Ascending aorta (tissue), 2 donors: ENCODE results near the gene PTPN23. TPM values are rescaled to one million over a fixed set of nuclear protein-coding genes. Genes with fewer than 3 reads are reported as not detected.

Experiments used
- DNase-seq, 2 donors: peaks; one replicate each; pipeline ENCODE4 v3.0.0-alpha.2; 2019; ENCODE audit warnings: low spot score in 2 of 2
- H3K27ac ChIP-seq, 2 donors: fragments of 200-600 bp; sonication (generic); one replicate each; pipeline ENCODE4 v1.5.1; 2016 to 2017; ENCODE audit warnings: mild to moderate bottlenecking in 1 of 2
- H3K27me3 ChIP-seq: fragments of 200-600 bp; sonication (generic); one replicate; pipeline ENCODE4 v1.5.1; 2017
- H3K36me3 ChIP-seq, 2 donors: fragments of 200-600 bp; sonication (generic); one replicate each; pipeline ENCODE4 v1.5.1; 2016
- H3K4me1 ChIP-seq, 2 donors: fragments of 200-600 bp; sonication (generic); one replicate each; pipeline ENCODE4 v1.5.1; 2016 to 2017; ENCODE audit warnings: mild to moderate bottlenecking in 1 of 2
- H3K4me3 ChIP-seq, 2 donors: fragments of 200-600 bp; sonication (generic); one replicate each; pipeline ENCODE4 v1.5.1; 2016 to 2017; ENCODE audit warnings: mild to moderate bottlenecking in 1 of 2
- H3K9me3 ChIP-seq, 2 donors: fragments of 200-600 bp; sonication (generic); one replicate each; pipeline ENCODE4 v1.5.1; 2016
- intact Hi-C: fragments of 100-400 bp; cut with DNase I; formaldehyde crosslinking; loops from one replicate; pipeline ENCODE4 v1.15.1; 2023
- total RNA-seq: library from RNA; depleted of rRNA; stranded (reverse); fragments of >200 nt; gene quantifications from one replicate; pipeline ENCODE4 v1.1.0, GENCODE V29; 2016
- TF ChIP-seq, protein P1 (sequence below), 3 experiments: fragments of 200-600 bp in 2 of 3; fragments of 450-650 bp in 1 of 3; sonication (generic) in 2 of 3; IDR thresholded peaks; one replicate each; pipeline ENCODE4 v1.5.1; 2016 to 2019; ENCODE audit warnings: antibody characterized with exemption in 3 of 3, mild to moderate bottlenecking in 1 of 3, moderate library complexity in 1 of 3

Gene PTPN23, protein sequence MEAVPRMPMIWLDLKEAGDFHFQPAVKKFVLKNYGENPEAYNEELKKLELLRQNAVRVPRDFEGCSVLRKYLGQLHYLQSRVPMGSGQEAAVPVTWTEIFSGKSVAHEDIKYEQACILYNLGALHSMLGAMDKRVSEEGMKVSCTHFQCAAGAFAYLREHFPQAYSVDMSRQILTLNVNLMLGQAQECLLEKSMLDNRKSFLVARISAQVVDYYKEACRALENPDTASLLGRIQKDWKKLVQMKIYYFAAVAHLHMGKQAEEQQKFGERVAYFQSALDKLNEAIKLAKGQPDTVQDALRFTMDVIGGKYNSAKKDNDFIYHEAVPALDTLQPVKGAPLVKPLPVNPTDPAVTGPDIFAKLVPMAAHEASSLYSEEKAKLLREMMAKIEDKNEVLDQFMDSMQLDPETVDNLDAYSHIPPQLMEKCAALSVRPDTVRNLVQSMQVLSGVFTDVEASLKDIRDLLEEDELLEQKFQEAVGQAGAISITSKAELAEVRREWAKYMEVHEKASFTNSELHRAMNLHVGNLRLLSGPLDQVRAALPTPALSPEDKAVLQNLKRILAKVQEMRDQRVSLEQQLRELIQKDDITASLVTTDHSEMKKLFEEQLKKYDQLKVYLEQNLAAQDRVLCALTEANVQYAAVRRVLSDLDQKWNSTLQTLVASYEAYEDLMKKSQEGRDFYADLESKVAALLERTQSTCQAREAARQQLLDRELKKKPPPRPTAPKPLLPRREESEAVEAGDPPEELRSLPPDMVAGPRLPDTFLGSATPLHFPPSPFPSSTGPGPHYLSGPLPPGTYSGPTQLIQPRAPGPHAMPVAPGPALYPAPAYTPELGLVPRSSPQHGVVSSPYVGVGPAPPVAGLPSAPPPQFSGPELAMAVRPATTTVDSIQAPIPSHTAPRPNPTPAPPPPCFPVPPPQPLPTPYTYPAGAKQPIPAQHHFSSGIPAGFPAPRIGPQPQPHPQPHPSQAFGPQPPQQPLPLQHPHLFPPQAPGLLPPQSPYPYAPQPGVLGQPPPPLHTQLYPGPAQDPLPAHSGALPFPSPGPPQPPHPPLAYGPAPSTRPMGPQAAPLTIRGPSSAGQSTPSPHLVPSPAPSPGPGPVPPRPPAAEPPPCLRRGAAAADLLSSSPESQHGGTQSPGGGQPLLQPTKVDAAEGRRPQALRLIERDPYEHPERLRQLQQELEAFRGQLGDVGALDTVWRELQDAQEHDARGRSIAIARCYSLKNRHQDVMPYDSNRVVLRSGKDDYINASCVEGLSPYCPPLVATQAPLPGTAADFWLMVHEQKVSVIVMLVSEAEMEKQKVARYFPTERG (N-terminal part only)
- total RNA-seq, result 35.2 TPM

DNA sequence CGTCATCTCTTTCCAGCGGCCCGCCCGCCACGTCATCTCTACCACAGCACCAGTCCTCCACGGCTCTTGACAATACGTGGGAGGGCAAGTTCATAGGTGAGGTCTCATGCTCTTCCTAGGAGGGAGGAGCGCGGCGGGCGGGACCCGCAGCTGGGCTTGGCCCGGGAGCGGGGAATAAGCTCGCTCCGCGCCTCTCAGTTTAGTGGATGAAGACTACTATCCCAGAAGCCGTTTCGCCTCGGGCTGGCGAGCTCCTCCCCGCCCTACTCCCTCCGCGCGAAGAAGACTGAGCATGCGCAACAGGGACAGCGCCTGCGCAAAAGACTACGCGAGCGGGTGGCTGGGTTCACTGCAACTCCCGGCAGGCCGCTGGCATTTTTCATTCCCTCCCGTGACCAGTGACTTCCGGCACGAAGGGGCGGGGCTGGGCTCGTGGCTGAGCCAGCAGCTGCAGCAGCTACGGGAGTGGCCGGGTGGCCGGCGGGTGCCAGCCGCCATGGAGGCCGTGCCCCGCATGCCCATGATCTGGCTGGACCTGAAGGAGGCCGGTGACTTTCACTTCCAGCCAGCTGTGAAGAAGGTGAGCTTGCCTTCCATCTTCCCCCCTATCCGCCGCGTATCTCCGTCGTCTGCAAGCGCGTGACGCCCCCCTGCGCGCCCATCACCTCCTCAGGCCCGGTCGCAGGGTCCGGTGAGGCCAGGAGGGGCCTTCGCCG, at the start of gene PTPN23:
Gene PTPN23, plus strand, starts transcription at position 421 of the 716 bp plus-strand sequence. Its CDS starts 76 bp downstream, at position 497.
- intact Hi-C loops, result loop anchor here (2.0 to 5.0 kb wide), 4 partner anchors 97 to 402 kb away; partner anchors contain the start of genes KIF9, KLHL18, SCAP and SETD2
- Histone ChIP-seq H3K36me3 (no peaks in the 10 kb centered on the region), H3K4me1 (peaks cover 3 to 26% of the 10 kb centered on the region in 2 donors), H3K27ac (peak within 1 kb of the TSS; percentile 95 to 97), H3K4me3 (peak within 1 kb of the TSS; percentile 79 to 93), H3K27me3 (no peaks in the 10 kb centered on the region), H3K9me3 (no peaks in the 10 kb centered on the region)
- TF ChIP-seq, protein P1, sequence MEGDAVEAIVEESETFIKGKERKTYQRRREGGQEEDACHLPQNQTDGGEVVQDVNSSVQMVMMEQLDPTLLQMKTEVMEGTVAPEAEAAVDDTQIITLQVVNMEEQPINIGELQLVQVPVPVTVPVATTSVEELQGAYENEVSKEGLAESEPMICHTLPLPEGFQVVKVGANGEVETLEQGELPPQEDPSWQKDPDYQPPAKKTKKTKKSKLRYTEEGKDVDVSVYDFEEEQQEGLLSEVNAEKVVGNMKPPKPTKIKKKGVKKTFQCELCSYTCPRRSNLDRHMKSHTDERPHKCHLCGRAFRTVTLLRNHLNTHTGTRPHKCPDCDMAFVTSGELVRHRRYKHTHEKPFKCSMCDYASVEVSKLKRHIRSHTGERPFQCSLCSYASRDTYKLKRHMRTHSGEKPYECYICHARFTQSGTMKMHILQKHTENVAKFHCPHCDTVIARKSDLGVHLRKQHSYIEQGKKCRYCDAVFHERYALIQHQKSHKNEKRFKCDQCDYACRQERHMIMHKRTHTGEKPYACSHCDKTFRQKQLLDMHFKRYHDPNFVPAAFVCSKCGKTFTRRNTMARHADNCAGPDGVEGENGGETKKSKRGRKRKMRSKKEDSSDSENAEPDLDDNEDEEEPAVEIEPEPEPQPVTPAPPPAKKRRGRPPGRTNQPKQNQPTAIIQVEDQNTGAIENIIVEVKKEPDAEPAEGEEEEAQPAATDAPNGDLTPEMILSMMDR (IDR thresholded peaks at IDR 0.05), result no peak
- DNase-seq, result peak; percentile 96 to 99

DNA sequence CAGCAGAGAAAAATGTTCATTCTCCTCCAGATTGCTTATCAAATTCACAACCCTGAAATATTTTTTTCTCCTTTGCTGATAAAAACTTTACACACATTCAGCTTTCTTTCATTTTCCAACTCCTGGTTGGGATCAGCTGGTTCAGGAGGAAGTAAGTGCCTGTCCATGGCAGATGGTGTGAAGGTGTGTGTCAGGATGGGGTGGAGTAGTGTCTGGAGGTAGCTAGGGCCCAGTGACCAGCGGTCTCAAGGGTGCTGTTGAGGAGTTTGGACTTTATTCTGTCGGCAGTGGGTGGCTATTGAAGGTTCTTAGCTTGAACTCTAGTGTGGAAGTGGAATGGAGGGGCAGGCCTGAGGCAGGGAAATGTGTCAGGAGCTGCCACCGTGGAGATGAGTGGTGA, 46.9 kb upstream of the PTPN23 start:
- no peaks in the 10 kb centered on the region for H3K27me3 ChIP-seq
- H3K36me3 ChIP-seq, result peaks cover 71 to 93% of the 10 kb centered on the region in 2 donors
- no peak overlapping the region for H3K27ac ChIP-seq
- no peaks in the 10 kb centered on the region for H3K4me1 ChIP-seq
- no peak overlapping the region for H3K4me3 ChIP-seq
- intact Hi-C loops, result no loop called here
- no peaks in the 10 kb centered on the region for H3K9me3 ChIP-seq
- no peak for DNase-seq
- TF ChIP-seq, protein P1 (IDR thresholded peaks at IDR 0.05), result no peak

DNA sequence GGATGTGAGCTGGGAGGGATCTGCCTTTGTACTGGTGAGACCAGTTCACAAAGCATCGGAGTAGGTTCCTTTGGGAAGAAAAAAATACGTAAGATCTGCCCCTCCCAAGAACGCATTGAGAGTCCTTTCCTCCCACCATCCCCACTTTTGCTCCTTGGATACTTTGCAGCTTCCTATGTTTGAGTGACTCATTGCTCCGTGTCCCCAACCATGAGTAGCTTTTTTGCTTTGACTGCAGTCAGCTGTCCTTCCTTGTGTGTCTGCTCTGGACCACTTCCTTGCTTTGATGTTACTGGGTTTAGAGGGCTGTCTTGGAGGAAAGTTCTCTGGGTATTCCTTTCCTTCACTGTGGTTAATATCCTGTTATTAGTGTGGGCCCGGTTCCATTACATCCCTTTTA, 43.2 kb upstream of the PTPN23 start:
- Histone ChIP-seq H3K4me1 (no peaks in the 10 kb centered on the region), H3K9me3 (no peaks in the 10 kb centered on the region), H3K27ac (no peak overlapping the region), H3K36me3 (peaks cover 58 to 76% of the 10 kb centered on the region in 2 donors), H3K27me3 (no peaks in the 10 kb centered on the region), H3K4me3 (no peak overlapping the region)
- DNase-seq, result no peak
- TF ChIP-seq, protein P1 (IDR thresholded peaks at IDR 0.05), result no peak
- intact Hi-C loops, result no loop called here

DNA sequence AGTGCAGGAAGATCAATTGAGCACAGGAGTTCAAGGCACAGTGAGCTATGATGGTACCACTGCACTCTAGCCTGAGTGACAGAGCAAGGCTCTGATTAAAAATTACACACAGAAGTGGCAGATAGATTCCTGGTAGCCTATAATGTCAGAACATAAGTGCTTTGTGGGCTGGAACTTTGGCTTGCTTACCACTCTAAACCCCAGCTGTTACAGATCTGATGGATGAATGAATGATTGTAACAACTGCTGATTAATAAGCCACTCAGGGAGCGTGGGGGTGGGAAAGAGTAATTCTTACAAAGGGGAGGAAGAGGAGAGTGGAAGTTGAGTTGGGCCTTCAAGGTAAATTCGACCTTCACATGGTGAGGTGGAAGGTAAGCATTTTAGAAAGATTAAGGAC, 40.9 kb upstream of the PTPN23 start:
- no peaks in the 10 kb centered on the region for H3K9me3 ChIP-seq
- intact Hi-C loops, result no loop called here
- no peak for DNase-seq
- H3K36me3 ChIP-seq, result peaks cover 62 to 76% of the 10 kb centered on the region in 2 donors
- no peaks in the 10 kb centered on the region for H3K4me1 ChIP-seq
- no peak overlapping the region for H3K27ac ChIP-seq
- no peaks in the 10 kb centered on the region for H3K27me3 ChIP-seq
- no peak overlapping the region for H3K4me3 ChIP-seq
- TF ChIP-seq, protein P1 (IDR thresholded peaks at IDR 0.05), result no peak
